SK-N-SH treated with all-trans-retinoic acid at 6 μM for 48 hours (cell line): Measurements from ENCODE around the gene FRMD4A.

Source experiments
- GLIS3 ChIP-seq: fragments of 250-450 bp; sonication (Bioruptor Pico); IDR thresholded peaks from 2 replicates; pipeline ENCODE4 v1.5.0; 2020; ENCODE audit warnings: mild to moderate bottlenecking, moderate library complexity
- TF ChIP-seq, protein P1 (sequence below): fragments of 250-450 bp; sonication (Bioruptor Pico); IDR thresholded peaks from 2 replicates; pipeline ENCODE4 v1.5.1; 2020; ENCODE audit warnings: low read depth, mild to moderate bottlenecking, moderate library complexity

- no peak for TF ChIP-seq GLIS3 (CRISPR knock-in tag)
- TF ChIP-seq, protein P1, sequence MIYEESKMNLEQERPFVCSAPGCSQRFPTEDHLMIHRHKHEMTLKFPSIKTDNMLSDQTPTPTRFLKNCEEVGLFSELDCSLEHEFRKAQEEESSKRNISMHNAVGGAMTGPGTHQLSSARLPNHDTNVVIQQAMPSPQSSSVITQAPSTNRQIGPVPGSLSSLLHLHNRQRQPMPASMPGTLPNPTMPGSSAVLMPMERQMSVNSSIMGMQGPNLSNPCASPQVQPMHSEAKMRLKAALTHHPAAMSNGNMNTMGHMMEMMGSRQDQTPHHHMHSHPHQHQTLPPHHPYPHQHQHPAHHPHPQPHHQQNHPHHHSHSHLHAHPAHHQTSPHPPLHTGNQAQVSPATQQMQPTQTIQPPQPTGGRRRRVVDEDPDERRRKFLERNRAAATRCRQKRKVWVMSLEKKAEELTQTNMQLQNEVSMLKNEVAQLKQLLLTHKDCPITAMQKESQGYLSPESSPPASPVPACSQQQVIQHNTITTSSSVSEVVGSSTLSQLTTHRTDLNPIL (CRISPR knock-in tag) = no peak
These were observed 674.2 kb downstream of the FRMD4A start for GRCh38 chr10:13656337-13657100.
